Measurements from ENCODE around the gene FALEC. TPM values are rescaled to one million over a fixed set of nuclear protein-coding genes. Genes with fewer than 3 reads are reported as not detected.
A peak's percentile ranks its signal among the peaks of the same experiment; 100 is the strongest.

FALEC gene
- total and polyA plus RNA-seq, 9 of the 15 experiments (the other 6 are each of a cell fraction or from before 2014, with no cell fraction given), result 0.15 to 1.8 (median 0.53) TPM; not detected in 5

- TF ChIP-seq, protein P1, sequence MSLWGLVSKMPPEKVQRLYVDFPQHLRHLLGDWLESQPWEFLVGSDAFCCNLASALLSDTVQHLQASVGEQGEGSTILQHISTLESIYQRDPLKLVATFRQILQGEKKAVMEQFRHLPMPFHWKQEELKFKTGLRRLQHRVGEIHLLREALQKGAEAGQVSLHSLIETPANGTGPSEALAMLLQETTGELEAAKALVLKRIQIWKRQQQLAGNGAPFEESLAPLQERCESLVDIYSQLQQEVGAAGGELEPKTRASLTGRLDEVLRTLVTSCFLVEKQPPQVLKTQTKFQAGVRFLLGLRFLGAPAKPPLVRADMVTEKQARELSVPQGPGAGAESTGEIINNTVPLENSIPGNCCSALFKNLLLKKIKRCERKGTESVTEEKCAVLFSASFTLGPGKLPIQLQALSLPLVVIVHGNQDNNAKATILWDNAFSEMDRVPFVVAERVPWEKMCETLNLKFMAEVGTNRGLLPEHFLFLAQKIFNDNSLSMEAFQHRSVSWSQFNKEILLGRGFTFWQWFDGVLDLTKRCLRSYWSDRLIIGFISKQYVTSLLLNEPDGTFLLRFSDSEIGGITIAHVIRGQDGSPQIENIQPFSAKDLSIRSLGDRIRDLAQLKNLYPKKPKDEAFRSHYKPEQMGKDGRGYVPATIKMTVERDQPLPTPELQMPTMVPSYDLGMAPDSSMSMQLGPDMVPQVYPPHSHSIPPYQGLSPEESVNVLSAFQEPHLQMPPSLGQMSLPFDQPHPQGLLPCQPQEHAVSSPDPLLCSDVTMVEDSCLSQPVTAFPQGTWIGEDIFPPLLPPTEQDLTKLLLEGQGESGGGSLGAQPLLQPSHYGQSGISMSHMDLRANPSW (CRISPR knock-in tag; IDR thresholded peaks at IDR 0.05), result no peak
- TF ChIP-seq GABPB1 (CRISPR knock-in tag; IDR thresholded peaks at IDR 0.05) (peak; percentile 99), CGGBP1 (CRISPR knock-in tag; IDR thresholded peaks at IDR 0.05) (0 out of 2 replicates have a peak, but pooled peaks have one; percentile 41), ZNF766 (CRISPR knock-in tag; conservative IDR thresholded peaks at IDR 0.05) (no peak), NFYB (IDR thresholded peaks at IDR 0.05; ENCODE audit: extremely low read depth, insufficient read length) (peak; percentile 91), THRB (CRISPR knock-in tag; conservative IDR thresholded peaks at IDR 0.05) (no peak), PATZ1 (CRISPR knock-in tag; IDR thresholded peaks at IDR 0.05; ENCODE audit: borderline replicate concordance) (no peak), ELK3 (CRISPR knock-in tag; IDR thresholded peaks at IDR 0.05) (no peak), TSC22D4 (tag; IDR thresholded peaks at IDR 0.05) (no peak), IFI16 (CRISPR knock-in tag; IDR thresholded peaks at IDR 0.05) (no peak), KHSRP (IDR thresholded peaks at IDR 0.05) (no peak), ZNF695 (CRISPR knock-in tag; IDR thresholded peaks at IDR 0.05) (no peak), ID3 (CRISPR knock-in tag; IDR thresholded peaks at IDR 0.05) (no peak), ID3 (tag; IDR thresholded peaks at IDR 0.05) (peak; percentile 79), FOXJ2 (tag; IDR thresholded peaks at IDR 0.05) (peak; percentile 70; the same call in 1 of the 2 replicates), SREBF1 (IDR thresholded peaks at IDR 0.05; ENCODE audit: borderline replicate concordance, low read depth, low read length) (0 out of 2 replicates have a peak, but pooled peaks have one; percentile 68), U2AF1 (optimal IDR thresholded peaks at IDR 0.05; ENCODE audit: low read depth, low read length) (no peak), MEF2D (tag; conservative IDR thresholded peaks at IDR 0.05; ENCODE audit: low read depth) (peak; percentile 94), CBFA2T3 (IDR thresholded peaks at IDR 0.05) (no peak), ESRRA (IDR thresholded peaks at IDR 0.05; ENCODE audit: borderline replicate concordance, low read depth) (peak; percentile 82; the same call in 1 of the 2 replicates)
These were observed 28.4 kb upstream of the FALEC start, which contains the start of gene TARS2 (continued) for GRCh38 chr1:150486966-150487762.

Data from K562 (cell line).